Liver (tissue), 3 donors: ENCODE data around the gene RDX.

Experiments
- CTCF ChIP-seq: fragments of 150-350 bp; IDR thresholded peaks from 2 replicates; pipeline ENCODE4 v1.5.1; 2017; ENCODE audit warnings: improper control_type of control experiment, low read depth, low read length; ENCODE audit not compliant: missing input control
- EGR1 ChIP-seq, 2 donors: IDR thresholded peaks; 2 replicates each; pipeline ENCODE4 v1.6.1; 2016 to 2018; ENCODE audit warnings: antibody characterized with exemption in 2 of 2, low read depth in 2 of 2
- JUND ChIP-seq, 2 donors: IDR thresholded peaks; 2 replicates each; pipeline ENCODE4 v1.6.1; 2016; ENCODE audit warnings: antibody characterized with exemption in 2 of 2
- NR2F2 ChIP-seq: IDR thresholded peaks from 2 replicates; pipeline ENCODE4 v1.6.1; 2016; ENCODE audit warnings: antibody characterized with exemption
- RAD21 ChIP-seq, 2 donors: IDR thresholded peaks; 2 replicates each; pipeline ENCODE4 v1.6.1; 2016; ENCODE audit warnings: antibody characterized with exemption in 2 of 2, mild to moderate bottlenecking in 2 of 2
- REST ChIP-seq: IDR thresholded peaks from 2 replicates; pipeline ENCODE4 v1.6.1; 2016; ENCODE audit warnings: antibody characterized with exemption, mild to moderate bottlenecking
- RXRA ChIP-seq, 2 donors: IDR thresholded peaks; 2 replicates each; pipeline ENCODE4 v1.6.1; 2017 to 2018; ENCODE audit warnings: antibody characterized with exemption in 2 of 2, mild to moderate bottlenecking in 1 of 2
- SP1 ChIP-seq: IDR thresholded peaks from 2 replicates; pipeline ENCODE4 v1.6.1; 2018; ENCODE audit warnings: antibody characterized with exemption, mild to moderate bottlenecking
- TAF1 ChIP-seq: conservative IDR thresholded peaks from 2 replicates; pipeline ENCODE4 v1.6.1; 2016; ENCODE audit warnings: antibody characterized with exemption, mild to moderate bottlenecking
- YY1 ChIP-seq: IDR thresholded peaks from 2 replicates; pipeline ENCODE4 v1.6.1; 2016; ENCODE audit warnings: antibody characterized with exemption, mild to moderate bottlenecking
- ZBTB33 ChIP-seq: IDR thresholded peaks from 2 replicates; pipeline ENCODE4 v1.6.1; 2016; ENCODE audit warnings: antibody characterized with exemption
- TF ChIP-seq, protein P1 (sequence below): IDR thresholded peaks from 2 replicates; pipeline ENCODE4 v1.6.1; 2016; ENCODE audit warnings: antibody characterized with exemption
- TF ChIP-seq, protein P2 (sequence below): IDR thresholded peaks from 2 replicates; pipeline ENCODE4 v1.6.1; 2016; ENCODE audit warnings: antibody characterized with exemption
- donor health status: healthy.
- donor health status: healthy.

DNA sequence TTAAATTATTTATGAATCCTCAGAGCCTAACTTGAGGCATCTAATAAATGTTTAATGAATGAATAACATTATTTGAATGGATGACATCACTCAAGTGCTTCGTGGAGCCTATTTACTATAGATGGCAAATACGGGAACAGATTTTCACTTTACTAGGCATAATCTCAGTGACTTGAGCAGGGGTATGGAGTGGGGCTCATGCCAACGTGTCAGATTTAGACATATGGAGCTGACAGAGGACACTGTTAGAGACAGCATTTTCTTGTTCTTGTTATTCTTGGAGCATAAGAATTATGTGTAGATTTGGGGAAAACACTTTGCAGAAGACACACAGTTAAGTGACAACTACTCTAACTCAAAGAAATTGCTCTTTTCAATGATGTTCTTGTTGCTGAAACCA is 78.5 kb downstream of the RDX start:
- no peak for TF ChIP-seq CTCF
- TF ChIP-seq REST = no peak
- no peak for TF ChIP-seq YY1
- no peak for TF ChIP-seq SP1
- no peak for TF ChIP-seq JUND (IDR thresholded peaks at IDR 0.05)
- no peak for TF ChIP-seq TAF1
- TF ChIP-seq, protein P1, sequence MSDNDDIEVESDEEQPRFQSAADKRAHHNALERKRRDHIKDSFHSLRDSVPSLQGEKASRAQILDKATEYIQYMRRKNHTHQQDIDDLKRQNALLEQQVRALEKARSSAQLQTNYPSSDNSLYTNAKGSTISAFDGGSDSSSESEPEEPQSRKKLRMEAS = no peak
- no peak for TF ChIP-seq EGR1 (IDR thresholded peaks at IDR 0.05; ENCODE audit: low read depth in 2 of 2)
- TF ChIP-seq, protein P2, sequence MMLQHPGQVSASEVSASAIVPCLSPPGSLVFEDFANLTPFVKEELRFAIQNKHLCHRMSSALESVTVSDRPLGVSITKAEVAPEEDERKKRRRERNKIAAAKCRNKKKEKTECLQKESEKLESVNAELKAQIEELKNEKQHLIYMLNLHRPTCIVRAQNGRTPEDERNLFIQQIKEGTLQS = no peak
- no peak for TF ChIP-seq NR2F2
- TF ChIP-seq RAD21 (IDR thresholded peaks at IDR 0.05) = no peak
- no peak for TF ChIP-seq ZBTB33
- TF ChIP-seq RXRA (IDR thresholded peaks at IDR 0.05) = no peak
